Naive B cell (primary cell): ENCODE measurements around the gene DTNB. TPM values are rescaled to one million over a fixed set of nuclear protein-coding genes. Genes with fewer than 3 reads are reported as not detected.
A peak's percentile ranks its signal among the peaks of the same experiment; 100 is the strongest.

ENCODE experiments used
- ATAC-seq, 2 donors: fragments of 150-1000 bp; cut with Tn5 transposase; 2 replicates each; pipeline ENCODE4 v1.10.0; 2021; ENCODE audit warnings: low read depth in 2 of 2, mild to moderate bottlenecking in 2 of 2, moderate library complexity in 2 of 2
- DNase-seq: peaks from one replicate; pipeline ENCODE4 v3.0.0; 2022
- H3K27ac Mint-ChIP-seq, 6 donors: one replicate each; pipeline ENCODE4 v1.8.0; 2020 to 2022; ENCODE audit warnings: mild to moderate bottlenecking in 6 of 6, mixed read lengths in 6 of 6, moderate library complexity in 5 of 6, inconsistent platforms in 2 of 6
- H3K27me3 Mint-ChIP-seq, 3 donors: one replicate each; pipeline ENCODE4 v1.8.0; 2021 to 2022; ENCODE audit warnings: mixed read lengths in 3 of 3, mild to moderate bottlenecking in 1 of 3
- H3K36me3 Mint-ChIP-seq, 2 donors: one replicate each; pipeline ENCODE4 v1.8.0; 2020 to 2022; ENCODE audit warnings: mixed read lengths in 2 of 2, inconsistent platforms in 1 of 2, mild to moderate bottlenecking in 1 of 2
- H3K4me1 Mint-ChIP-seq, 3 donors: one replicate each; pipeline ENCODE4 v1.8.0; 2020 to 2022; ENCODE audit warnings: mixed read lengths in 3 of 3, inconsistent platforms in 1 of 3, mild to moderate bottlenecking in 1 of 3, moderate library complexity in 1 of 3
- H3K4me3 Mint-ChIP-seq, 8 donors: one replicate each; pipeline ENCODE4 v1.8.0; 2020 to 2022; ENCODE audit warnings: mild to moderate bottlenecking in 8 of 8, mixed read lengths in 8 of 8, moderate library complexity in 8 of 8, inconsistent platforms in 2 of 8
- H3K9me3 Mint-ChIP-seq, 7 donors: one replicate each; pipeline ENCODE4 v1.8.0; 2020 to 2022; ENCODE audit warnings: mixed read lengths in 7 of 7, mild to moderate bottlenecking in 5 of 7, inconsistent platforms in 2 of 7, moderate library complexity in 1 of 7
- polyA plus RNA-seq, 6 donors: library from polyadenylated mRNA; unstranded; fragments of 300-500 nt; fragmentation: Illumina TruSeq; gene quantifications; one replicate each; pipeline ENCODE4 v1.2.3, GENCODE V29; 2021; ENCODE audit warnings: low read depth in 6 of 6

The DTNB gene
- polyA plus RNA-seq, 6 donors from 2014 or later: 7.8 to 25.4 (median 16.1) TPM

GRCh38 chr2:25512707-25513106, 160.7 kb downstream of the DTNB start:
- H3K4me3 Mint-ChIP-seq: peak overlapping the region in 1 of 8 donors; percentile 34
- DNase-seq (no peak), ATAC-seq (no peak)
- H3K27me3 Mint-ChIP-seq: no peaks in the 10 kb centered on the region
- H3K9me3 Mint-ChIP-seq: no peaks in the 10 kb centered on the region
- no peaks in the 10 kb centered on the region for H3K36me3 Mint-ChIP-seq
- H3K27ac Mint-ChIP-seq: peak overlapping the region in 2 of 6 donors; percentile 2 to 82
- peaks cover 21 to 28% (median 23%) of the 10 kb centered on the region in 3 donors for H3K4me1 Mint-ChIP-seq

- ATAC-seq (no peak), DNase-seq (no peak)
- no peaks in the 10 kb centered on the region for H3K27me3 Mint-ChIP-seq
- no peaks in the 10 kb centered on the region for H3K9me3 Mint-ChIP-seq
- H3K27ac Mint-ChIP-seq: peak overlapping the region in 3 of 6 donors; percentile 0 to 60 (median 58)
- H3K36me3 Mint-ChIP-seq: no peaks in the 10 kb centered on the region
- no peaks in the 10 kb centered on the region for H3K4me1 Mint-ChIP-seq
- no peak overlapping the region for H3K4me3 Mint-ChIP-seq
These were observed 167.2 kb downstream of the DTNB start for GRCh38 chr2:25506226-25506625.

GRCh38 chr2:25505622-25506021, 167.8 kb downstream of the DTNB start:
- ATAC-seq: no peak
- Mint-ChIP-seq H3K4me3 (no peak overlapping the region), H3K27me3 (no peaks in the 10 kb centered on the region), H3K27ac (peak overlapping the region in 1 of 6 donors; percentile 0), H3K4me1 (no peaks in the 10 kb centered on the region), H3K9me3 (no peaks in the 10 kb centered on the region), H3K36me3 (no peaks in the 10 kb centered on the region)
- DNase-seq: no peak

GRCh38 chr2:25505182-25505581, 168.2 kb downstream of the DTNB start:
- no peak overlapping the region for H3K4me3 Mint-ChIP-seq
- DNase-seq (no peak), ATAC-seq (no peak)
- H3K27me3 Mint-ChIP-seq: no peaks in the 10 kb centered on the region
- no peak overlapping the region for H3K27ac Mint-ChIP-seq
- H3K4me1 Mint-ChIP-seq: no peaks in the 10 kb centered on the region
- no peaks in the 10 kb centered on the region for H3K9me3 Mint-ChIP-seq
- no peaks in the 10 kb centered on the region for H3K36me3 Mint-ChIP-seq

GRCh38 chr2:25504266-25504665, 169.1 kb downstream of the DTNB start:
- Mint-ChIP-seq H3K4me3 (no peak overlapping the region), H3K27me3 (no peaks in the 10 kb centered on the region), H3K4me1 (peaks cover 0 to 1% (median 0%) of the 10 kb centered on the region in 3 donors), H3K27ac (peak overlapping the region in 2 of 6 donors; percentile 17 to 88), H3K36me3 (no peaks in the 10 kb centered on the region), H3K9me3 (no peaks in the 10 kb centered on the region)
- DNase-seq: no peak
- no peak for ATAC-seq

GRCh38 chr2:25499157-25499556, 174.2 kb downstream of the DTNB start:
- Mint-ChIP-seq H3K27me3 (no peaks in the 10 kb centered on the region), H3K9me3 (no peaks in the 10 kb centered on the region), H3K27ac (peak overlapping the region in 1 of 6 donors; percentile 71), H3K4me3 (peak overlapping the region in 1 of 8 donors; percentile 61), H3K36me3 (no peaks in the 10 kb centered on the region), H3K4me1 (peaks cover 8 to 18% (median 10%) of the 10 kb centered on the region in 3 donors)
- ATAC-seq: no peak
- no peak for DNase-seq

GRCh38 chr2:25497918-25498407, 175.4 kb downstream of the DTNB start:
- Mint-ChIP-seq H3K27me3 (no peaks in the 10 kb centered on the region), H3K4me3 (peak overlapping the region in 3 of 8 donors; percentile 2 to 64 (median 36)), H3K9me3 (no peaks in the 10 kb centered on the region), H3K4me1 (peaks cover 8 to 18% (median 10%) of the 10 kb centered on the region in 3 donors), H3K27ac (peak overlapping the region; percentile 9 to 72 (median 38)), H3K36me3 (no peaks in the 10 kb centered on the region)
- peak; percentile 42 to 46 for ATAC-seq
- no peak for DNase-seq

- no peaks in the 10 kb centered on the region for H3K27me3 Mint-ChIP-seq
These were observed 176.0 kb downstream of the DTNB start for GRCh38 chr2:25497229-25497917.

GRCh38 chr2:25494616-25495015, 178.8 kb downstream of the DTNB start:
- Mint-ChIP-seq H3K27me3 (no peaks in the 10 kb centered on the region), H3K36me3 (no peaks in the 10 kb centered on the region), H3K9me3 (no peaks in the 10 kb centered on the region), H3K4me3 (no peak overlapping the region), H3K27ac (peak overlapping the region in 1 of 6 donors; percentile 57), H3K4me1 (peaks cover 8 to 18% (median 16%) of the 10 kb centered on the region in 3 donors)
- DNase-seq (no peak), ATAC-seq (no peak)

More at GRCh38 chr2:25497229-25497917, 176.0 kb downstream of the DTNB start:
- ATAC-seq: no peak
- no peaks in the 10 kb centered on the region for H3K9me3 Mint-ChIP-seq
- peaks cover 8 to 18% (median 10%) of the 10 kb centered on the region in 3 donors for H3K4me1 Mint-ChIP-seq
- DNase-seq: no peak
- peak overlapping the region in 1 of 8 donors; percentile 64 for H3K4me3 Mint-ChIP-seq
- H3K27ac Mint-ChIP-seq: peak overlapping the region in 4 of 6 donors; percentile 29 to 72 (median 54)
- no peaks in the 10 kb centered on the region for H3K36me3 Mint-ChIP-seq

GRCh38 chr2:25493207-25493606, 180.2 kb downstream of the DTNB start:
- Mint-ChIP-seq H3K36me3 (peaks cover 0 to 2% of the 10 kb centered on the region in 2 donors), H3K4me3 (no peak overlapping the region), H3K27ac (peak overlapping the region in 2 of 6 donors; percentile 4 to 24), H3K9me3 (no peaks in the 10 kb centered on the region), H3K27me3 (no peaks in the 10 kb centered on the region), H3K4me1 (peaks cover 6 to 13% (median 7%) of the 10 kb centered on the region in 3 donors)
- ATAC-seq (no peak), DNase-seq (no peak)

GRCh38 chr2:25492726-25493125, 180.7 kb downstream of the DTNB start:
- DNase-seq: no peak
- no peak overlapping the region for H3K27ac Mint-ChIP-seq
- no peak overlapping the region for H3K4me3 Mint-ChIP-seq
- ATAC-seq: no peak
- H3K4me1 Mint-ChIP-seq: peaks cover under 1 to 8% (median 2%) of the 10 kb centered on the region in 3 donors
- no peaks in the 10 kb centered on the region for H3K9me3 Mint-ChIP-seq
- no peaks in the 10 kb centered on the region for H3K27me3 Mint-ChIP-seq
- H3K36me3 Mint-ChIP-seq: peaks cover 0 to 7% of the 10 kb centered on the region in 2 donors

- no peaks in the 10 kb centered on the region for H3K27me3 Mint-ChIP-seq
- no peak for ATAC-seq
- H3K4me3 Mint-ChIP-seq: no peak overlapping the region
- H3K4me1 Mint-ChIP-seq: peaks cover 0 to 6% (median 0%) of the 10 kb centered on the region in 3 donors
- peaks cover 0 to 14% of the 10 kb centered on the region in 2 donors for H3K36me3 Mint-ChIP-seq
- H3K9me3 Mint-ChIP-seq: no peaks in the 10 kb centered on the region
- DNase-seq: no peak
- no peak overlapping the region for H3K27ac Mint-ChIP-seq
These were observed 181.3 kb downstream of the DTNB start for GRCh38 chr2:25491966-25492532.

- DNase-seq (no peak), ATAC-seq (no peak)
- Mint-ChIP-seq H3K27ac (peak overlapping the region in 1 of 6 donors; percentile 70), H3K9me3 (no peaks in the 10 kb centered on the region), H3K4me1 (peaks cover 0 to 6% (median 5%) of the 10 kb centered on the region in 3 donors), H3K4me3 (no peak overlapping the region), H3K27me3 (no peaks in the 10 kb centered on the region), H3K36me3 (peaks cover 0 to 14% of the 10 kb centered on the region in 2 donors)
These were observed 182.2 kb downstream of the DTNB start for GRCh38 chr2:25491003-25491696.
